ENCODE measurements around the gene TMEM50B.
"Not testable (repeated sequence)": the region's sequence is repeated elsewhere in the genome, so short reads cannot be mapped to it uniquely, and the experiment has no call there.

Gene TMEM50B

GRCh38 chr21:33479679-33480480, at the start of gene TMEM50B:
TSS of gene TMEM50B (minus strand) at chr21:33479974. CDS start at chr21:33468885, 11,089 bp downstream.
- DNase-seq: peak; percentile 90 to 95

GRCh38 chr21:33522953-33523349, 43.2 kb upstream of the TMEM50B start:
- no peak for DNase-seq

- no peak for DNase-seq
Measured at GRCh38 chr21:33522297-33522952, 42.7 kb upstream of the TMEM50B start.

GRCh38 chr21:33518899-33519298, 39.1 kb upstream of the TMEM50B start:
- no peak for DNase-seq

GRCh38 chr21:33514229-33514628, 34.5 kb upstream of the TMEM50B start:
- no peak for DNase-seq

- DNase-seq: no peak
Measured at GRCh38 chr21:33512481-33512880, 32.7 kb upstream of the TMEM50B start.

GRCh38 chr21:33511639-33512038, 31.9 kb upstream of the TMEM50B start:
- DNase-seq: no peak

GRCh38 chr21:33510826-33511225, 31.1 kb upstream of the TMEM50B start:
- DNase-seq: no peak

GRCh38 chr21:33507003-33507402, 27.2 kb upstream of the TMEM50B start:
- DNase-seq: not testable (repeated sequence)

GRCh38 chr21:33505833-33506232, 26.1 kb upstream of the TMEM50B start:
- DNase-seq: no peak

GRCh38 chr21:33496345-33496744, 16.6 kb upstream of the TMEM50B start:
- no peak for DNase-seq

GRCh38 chr21:33495743-33496142, 16.0 kb upstream of the TMEM50B start:
- DNase-seq: no peak

- no peak for DNase-seq
Measured at GRCh38 chr21:33493756-33494155, 14.0 kb upstream of the TMEM50B start.

GRCh38 chr21:33492571-33492970, 12.8 kb upstream of the TMEM50B start:
- DNase-seq: no peak

- DNase-seq: peak; percentile 94 to 99
Measured at GRCh38 chr21:33491373-33492102, 11.8 kb upstream of the TMEM50B start, which contains the start of gene DNAJC28. TSS of gene DNAJC28 (minus strand) at chr21:33491716. CDS start at chr21:33489393, 2,323 bp downstream.

GRCh38 chr21:33490991-33491372, 11.2 kb upstream of the TMEM50B start:
- DNase-seq: peak in 1 of 2 experiments; percentile 89

- no peak for DNase-seq
Measured at GRCh38 chr21:33488936-33489335, 9.2 kb upstream of the TMEM50B start.

GRCh38 chr21:33487996-33488395, 8.2 kb upstream of the TMEM50B start:
- DNase-seq: no peak

- no peak for DNase-seq
Measured at GRCh38 chr21:33481314-33481943, 1.7 kb upstream of the TMEM50B start.

GRCh38 chr21:33480481-33481103, 818 bp upstream of the TMEM50B start:
- no peak for DNase-seq

GRCh38 chr21:33478935-33479678, 667 bp downstream of the TMEM50B start:
- no peak for DNase-seq

GRCh38 chr21:33478182-33478581, 1.6 kb downstream of the TMEM50B start:
- no peak for DNase-seq
